Measurements from ENCODE around the gene TBC1D2. TPM values are rescaled to one million over a fixed set of nuclear protein-coding genes. Genes with fewer than 3 reads are reported as not detected.
A peak's percentile ranks its signal among the peaks of the same experiment; 100 is the strongest.

The TBC1D2 gene
- total and polyA plus RNA-seq, 4 donors = 2.8 to 5.1 (median 3.7) TPM

DNA sequence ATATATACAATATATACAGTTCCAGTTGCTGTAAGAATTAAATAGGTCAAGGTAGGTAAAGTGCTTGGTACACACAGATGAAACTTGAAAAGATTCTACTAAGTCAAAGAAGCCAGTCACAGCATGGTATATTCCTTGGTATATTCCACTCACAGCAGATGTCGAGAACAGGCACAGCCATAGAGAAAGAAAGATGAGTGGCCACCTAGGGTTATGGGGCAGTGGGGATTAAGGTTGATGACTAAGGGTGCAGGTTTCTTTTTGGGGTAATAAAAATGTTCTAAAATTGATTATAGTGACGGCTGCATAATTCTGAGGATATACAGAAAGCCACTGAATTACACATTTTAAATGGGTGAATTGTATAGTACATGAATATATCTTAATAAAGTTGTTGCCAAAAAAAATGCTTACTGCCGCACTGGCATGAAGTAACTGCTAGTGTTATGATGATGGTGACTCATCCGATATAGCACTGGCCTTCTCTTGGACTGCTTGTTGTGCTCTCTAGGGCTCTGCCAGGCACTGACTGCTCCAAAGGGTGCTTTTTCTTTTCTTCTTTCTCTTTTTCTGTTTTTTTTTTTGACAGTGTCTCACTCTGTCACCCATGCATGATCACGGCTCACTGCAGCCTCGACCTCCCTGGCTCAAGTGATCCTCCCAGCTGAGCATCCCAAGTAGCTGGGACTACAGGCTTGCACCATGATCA lies 23.5 kb downstream of the TBC1D2 start:
- peaks cover 0 to 3% (median 0%) of the 10 kb centered on the region in 4 donors for H3K36me3 ChIP-seq (ENCODE audit: control insufficient read depth in 4 of 4, insufficient read depth in 3 of 4, low read depth in 1 of 4, low read length in 3 of 4)
- no peak overlapping the region for H3K9ac ChIP-seq (ENCODE audit: low read depth in 1 of 2, low read length in 2 of 2)
- H3K27ac ChIP-seq (ENCODE audit: low read depth in 1 of 2, low read length in 2 of 2) = no peak overlapping the region

DNA sequence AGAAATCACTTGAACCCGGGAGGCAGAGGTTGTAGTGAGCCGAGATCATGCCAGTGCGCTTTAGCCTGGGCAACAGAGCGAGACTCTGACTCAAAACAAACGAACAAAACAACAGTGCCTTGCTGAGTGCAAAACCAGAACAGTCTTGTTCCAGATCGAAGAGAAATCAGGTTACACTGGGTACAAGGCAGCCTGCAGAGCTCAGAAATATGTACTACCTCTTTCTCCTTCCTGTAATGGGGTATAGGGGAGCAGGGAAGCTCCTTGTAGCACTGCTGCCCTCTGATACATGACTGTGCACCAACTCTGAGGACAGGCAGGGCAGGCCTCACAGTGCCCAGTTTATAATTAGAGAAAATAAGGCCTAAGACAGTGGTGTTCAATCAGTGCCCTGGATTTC lies 24.7 kb downstream of the TBC1D2 start:
- WGBS = 56% methylated on average over 6 of the region's 6 CpGs
- H3K27me3 ChIP-seq (ENCODE audit: control insufficient read depth in 4 of 4, insufficient read depth in 4 of 4, low read length in 3 of 4) = no peaks in the 10 kb centered on the region
- no peaks in the 10 kb centered on the region for H3K9me3 ChIP-seq (ENCODE audit: control insufficient read depth in 4 of 4, low read length in 3 of 4)
- no peak overlapping the region for H3K4me3 ChIP-seq (ENCODE audit: low read depth in 1 of 3, low read length in 3 of 3)
- no peak for DNase-seq (ENCODE audit: low spot score)
- H3K36me3 ChIP-seq (ENCODE audit: control insufficient read depth in 4 of 4, insufficient read depth in 3 of 4, low read depth in 1 of 4, low read length in 3 of 4) = peaks cover 0 to 3% (median 0%) of the 10 kb centered on the region in 4 donors
- peaks cover 7 to 55% (median 31%) of the 10 kb centered on the region in 4 donors for H3K4me1 ChIP-seq (ENCODE audit: control insufficient read depth in 4 of 4, insufficient read depth in 4 of 4, low read length in 3 of 4)
- peak overlapping the region in 1 of 2 donors; percentile 37 for H3K9ac ChIP-seq (ENCODE audit: low read depth in 1 of 2, low read length in 2 of 2)
- no peak for TF ChIP-seq TAF1 (conservative IDR thresholded peaks at IDR 0.05)
- no peak for TF ChIP-seq EGR1 (IDR thresholded peaks at IDR 0.05; ENCODE audit: low read depth in 2 of 2)
- no peak for TF ChIP-seq JUND (IDR thresholded peaks at IDR 0.05)
- TF ChIP-seq, protein P1, sequence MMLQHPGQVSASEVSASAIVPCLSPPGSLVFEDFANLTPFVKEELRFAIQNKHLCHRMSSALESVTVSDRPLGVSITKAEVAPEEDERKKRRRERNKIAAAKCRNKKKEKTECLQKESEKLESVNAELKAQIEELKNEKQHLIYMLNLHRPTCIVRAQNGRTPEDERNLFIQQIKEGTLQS (IDR thresholded peaks at IDR 0.05) = no peak
- TF ChIP-seq, protein P2, sequence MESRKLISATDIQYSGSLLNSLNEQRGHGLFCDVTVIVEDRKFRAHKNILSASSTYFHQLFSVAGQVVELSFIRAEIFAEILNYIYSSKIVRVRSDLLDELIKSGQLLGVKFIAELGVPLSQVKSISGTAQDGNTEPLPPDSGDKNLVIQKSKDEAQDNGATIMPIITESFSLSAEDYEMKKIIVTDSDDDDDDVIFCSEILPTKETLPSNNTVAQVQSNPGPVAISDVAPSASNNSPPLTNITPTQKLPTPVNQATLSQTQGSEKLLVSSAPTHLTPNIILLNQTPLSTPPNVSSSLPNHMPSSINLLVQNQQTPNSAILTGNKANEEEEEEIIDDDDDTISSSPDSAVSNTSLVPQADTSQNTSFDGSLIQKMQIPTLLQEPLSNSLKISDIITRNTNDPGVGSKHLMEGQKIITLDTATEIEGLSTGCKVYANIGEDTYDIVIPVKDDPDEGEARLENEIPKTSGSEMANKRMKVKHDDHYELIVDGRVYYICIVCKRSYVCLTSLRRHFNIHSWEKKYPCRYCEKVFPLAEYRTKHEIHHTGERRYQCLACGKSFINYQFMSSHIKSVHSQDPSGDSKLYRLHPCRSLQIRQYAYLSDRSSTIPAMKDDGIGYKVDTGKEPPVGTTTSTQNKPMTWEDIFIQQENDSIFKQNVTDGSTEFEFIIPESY (IDR thresholded peaks at IDR 0.05) = no peak
- no peak for TF ChIP-seq YY1 (IDR thresholded peaks at IDR 0.05)
- peak overlapping the region; percentile 90 for H3K27ac ChIP-seq (ENCODE audit: low read depth in 1 of 2, low read length in 2 of 2)

More for the DNA sequence above, 23.5 kb downstream of the TBC1D2 start:
- no peak for DNase-seq (ENCODE audit: low spot score)
- TF ChIP-seq HNF4A (conservative IDR thresholded peaks at IDR 0.05) (no peak), FOXA2 (IDR thresholded peaks at IDR 0.05) (no peak), JUND (IDR thresholded peaks at IDR 0.05) (peak in 1 of 2 donors; percentile 14), RXRA (IDR thresholded peaks at IDR 0.05) (no peak)
- Histone ChIP-seq H3K9me3 (ENCODE audit: control insufficient read depth in 4 of 4, low read length in 3 of 4) (no peaks in the 10 kb centered on the region), H3K4me1 (ENCODE audit: control insufficient read depth in 4 of 4, insufficient read depth in 4 of 4, low read length in 3 of 4) (peaks cover 2 to 44% (median 21%) of the 10 kb centered on the region in 4 donors), H3K4me3 (ENCODE audit: low read depth in 1 of 3, low read length in 3 of 3) (no peak overlapping the region), H3K27me3 (ENCODE audit: control insufficient read depth in 4 of 4, insufficient read depth in 4 of 4, low read length in 3 of 4) (no peaks in the 10 kb centered on the region)
- WGBS = 92% methylated on average over 6 of the region's 6 CpGs

DNA sequence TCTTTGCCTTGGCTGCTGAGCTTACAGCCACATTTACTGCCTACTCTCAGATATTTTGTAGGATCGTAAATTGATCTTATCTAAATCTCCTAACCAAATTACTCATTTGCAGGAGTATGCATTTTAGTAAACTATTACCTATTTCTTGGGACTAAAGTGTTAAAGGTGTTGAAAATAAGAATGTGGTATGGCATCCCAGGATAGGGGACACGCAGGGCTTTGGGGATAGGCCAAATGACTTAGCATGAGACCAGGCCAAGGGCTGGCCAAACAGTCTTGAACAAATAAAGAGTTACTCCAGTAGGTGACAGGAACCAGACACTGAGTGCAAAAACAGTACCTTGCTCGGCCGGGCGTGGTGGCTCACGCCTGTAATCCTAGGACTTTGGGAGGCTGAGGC lies 25.1 kb downstream of the TBC1D2 start:
- no peak for DNase-seq (ENCODE audit: low spot score)
- peaks cover 12 to 60% (median 35%) of the 10 kb centered on the region in 4 donors for H3K4me1 ChIP-seq (ENCODE audit: control insufficient read depth in 4 of 4, insufficient read depth in 4 of 4, low read length in 3 of 4)
- TF ChIP-seq FOXA2 (IDR thresholded peaks at IDR 0.05) (no peak), FOXA1 (IDR thresholded peaks at IDR 0.05) (no peak), NR2F2 (IDR thresholded peaks at IDR 0.05) (no peak), RXRA (IDR thresholded peaks at IDR 0.05) (peak in 1 of 2 donors; percentile 12), YY1 (IDR thresholded peaks at IDR 0.05) (peak; percentile 14), HNF4A (conservative IDR thresholded peaks at IDR 0.05) (peak; percentile 22 to 31), SP1 (IDR thresholded peaks at IDR 0.05) (peak; percentile 19), RAD21 (IDR thresholded peaks at IDR 0.05) (no peak)
- TF ChIP-seq, protein P3, sequence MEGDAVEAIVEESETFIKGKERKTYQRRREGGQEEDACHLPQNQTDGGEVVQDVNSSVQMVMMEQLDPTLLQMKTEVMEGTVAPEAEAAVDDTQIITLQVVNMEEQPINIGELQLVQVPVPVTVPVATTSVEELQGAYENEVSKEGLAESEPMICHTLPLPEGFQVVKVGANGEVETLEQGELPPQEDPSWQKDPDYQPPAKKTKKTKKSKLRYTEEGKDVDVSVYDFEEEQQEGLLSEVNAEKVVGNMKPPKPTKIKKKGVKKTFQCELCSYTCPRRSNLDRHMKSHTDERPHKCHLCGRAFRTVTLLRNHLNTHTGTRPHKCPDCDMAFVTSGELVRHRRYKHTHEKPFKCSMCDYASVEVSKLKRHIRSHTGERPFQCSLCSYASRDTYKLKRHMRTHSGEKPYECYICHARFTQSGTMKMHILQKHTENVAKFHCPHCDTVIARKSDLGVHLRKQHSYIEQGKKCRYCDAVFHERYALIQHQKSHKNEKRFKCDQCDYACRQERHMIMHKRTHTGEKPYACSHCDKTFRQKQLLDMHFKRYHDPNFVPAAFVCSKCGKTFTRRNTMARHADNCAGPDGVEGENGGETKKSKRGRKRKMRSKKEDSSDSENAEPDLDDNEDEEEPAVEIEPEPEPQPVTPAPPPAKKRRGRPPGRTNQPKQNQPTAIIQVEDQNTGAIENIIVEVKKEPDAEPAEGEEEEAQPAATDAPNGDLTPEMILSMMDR (IDR thresholded peaks at IDR 0.05; ENCODE audit: low read depth, low read length, missing input control) = no peak
- TF ChIP-seq, protein P2 (IDR thresholded peaks at IDR 0.05) = no peak
- TF ChIP-seq, protein P4, sequence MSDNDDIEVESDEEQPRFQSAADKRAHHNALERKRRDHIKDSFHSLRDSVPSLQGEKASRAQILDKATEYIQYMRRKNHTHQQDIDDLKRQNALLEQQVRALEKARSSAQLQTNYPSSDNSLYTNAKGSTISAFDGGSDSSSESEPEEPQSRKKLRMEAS (IDR thresholded peaks at IDR 0.05) = peak; percentile 13
- TF ChIP-seq, protein P1 (IDR thresholded peaks at IDR 0.05) = no peak
- H3K27me3 ChIP-seq (ENCODE audit: control insufficient read depth in 4 of 4, insufficient read depth in 4 of 4, low read length in 3 of 4) = no peaks in the 10 kb centered on the region
- no peak overlapping the region for H3K4me3 ChIP-seq (ENCODE audit: low read depth in 1 of 3, low read length in 3 of 3)
- peak overlapping the region; percentile 90 for H3K27ac ChIP-seq (ENCODE audit: low read depth in 1 of 2, low read length in 2 of 2)
- H3K36me3 ChIP-seq (ENCODE audit: control insufficient read depth in 4 of 4, insufficient read depth in 3 of 4, low read depth in 1 of 4, low read length in 3 of 4) = peaks cover 0 to 3% (median 0%) of the 10 kb centered on the region in 4 donors
- WGBS = 44% methylated on average over 6 of the region's 6 CpGs
- no peak overlapping the region for H3K9ac ChIP-seq (ENCODE audit: low read depth in 1 of 2, low read length in 2 of 2)
- H3K9me3 ChIP-seq (ENCODE audit: control insufficient read depth in 4 of 4, low read length in 3 of 4) = no peaks in the 10 kb centered on the region

All from liver (tissue), 9 donors.